ENCODE data around the gene LAMA5. TPM values are rescaled to one million over a fixed set of nuclear protein-coding genes. Genes with fewer than 3 reads are reported as not detected.
A peak's percentile ranks its signal among the peaks of the same experiment; 100 is the strongest.

The LAMA5 gene, protein sequence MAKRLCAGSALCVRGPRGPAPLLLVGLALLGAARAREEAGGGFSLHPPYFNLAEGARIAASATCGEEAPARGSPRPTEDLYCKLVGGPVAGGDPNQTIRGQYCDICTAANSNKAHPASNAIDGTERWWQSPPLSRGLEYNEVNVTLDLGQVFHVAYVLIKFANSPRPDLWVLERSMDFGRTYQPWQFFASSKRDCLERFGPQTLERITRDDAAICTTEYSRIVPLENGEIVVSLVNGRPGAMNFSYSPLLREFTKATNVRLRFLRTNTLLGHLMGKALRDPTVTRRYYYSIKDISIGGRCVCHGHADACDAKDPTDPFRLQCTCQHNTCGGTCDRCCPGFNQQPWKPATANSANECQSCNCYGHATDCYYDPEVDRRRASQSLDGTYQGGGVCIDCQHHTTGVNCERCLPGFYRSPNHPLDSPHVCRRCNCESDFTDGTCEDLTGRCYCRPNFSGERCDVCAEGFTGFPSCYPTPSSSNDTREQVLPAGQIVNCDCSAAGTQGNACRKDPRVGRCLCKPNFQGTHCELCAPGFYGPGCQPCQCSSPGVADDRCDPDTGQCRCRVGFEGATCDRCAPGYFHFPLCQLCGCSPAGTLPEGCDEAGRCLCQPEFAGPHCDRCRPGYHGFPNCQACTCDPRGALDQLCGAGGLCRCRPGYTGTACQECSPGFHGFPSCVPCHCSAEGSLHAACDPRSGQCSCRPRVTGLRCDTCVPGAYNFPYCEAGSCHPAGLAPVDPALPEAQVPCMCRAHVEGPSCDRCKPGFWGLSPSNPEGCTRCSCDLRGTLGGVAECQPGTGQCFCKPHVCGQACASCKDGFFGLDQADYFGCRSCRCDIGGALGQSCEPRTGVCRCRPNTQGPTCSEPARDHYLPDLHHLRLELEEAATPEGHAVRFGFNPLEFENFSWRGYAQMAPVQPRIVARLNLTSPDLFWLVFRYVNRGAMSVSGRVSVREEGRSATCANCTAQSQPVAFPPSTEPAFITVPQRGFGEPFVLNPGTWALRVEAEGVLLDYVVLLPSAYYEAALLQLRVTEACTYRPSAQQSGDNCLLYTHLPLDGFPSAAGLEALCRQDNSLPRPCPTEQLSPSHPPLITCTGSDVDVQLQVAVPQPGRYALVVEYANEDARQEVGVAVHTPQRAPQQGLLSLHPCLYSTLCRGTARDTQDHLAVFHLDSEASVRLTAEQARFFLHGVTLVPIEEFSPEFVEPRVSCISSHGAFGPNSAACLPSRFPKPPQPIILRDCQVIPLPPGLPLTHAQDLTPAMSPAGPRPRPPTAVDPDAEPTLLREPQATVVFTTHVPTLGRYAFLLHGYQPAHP (N-terminal part only)
- 70.9 TPM for total RNA-seq
- long read RNA-seq, partial matches to known transcripts: 49 of 71 reads
- long read RNA-seq, other reads (novel, unspliced or antisense): 19 of 71 reads

DNA sequence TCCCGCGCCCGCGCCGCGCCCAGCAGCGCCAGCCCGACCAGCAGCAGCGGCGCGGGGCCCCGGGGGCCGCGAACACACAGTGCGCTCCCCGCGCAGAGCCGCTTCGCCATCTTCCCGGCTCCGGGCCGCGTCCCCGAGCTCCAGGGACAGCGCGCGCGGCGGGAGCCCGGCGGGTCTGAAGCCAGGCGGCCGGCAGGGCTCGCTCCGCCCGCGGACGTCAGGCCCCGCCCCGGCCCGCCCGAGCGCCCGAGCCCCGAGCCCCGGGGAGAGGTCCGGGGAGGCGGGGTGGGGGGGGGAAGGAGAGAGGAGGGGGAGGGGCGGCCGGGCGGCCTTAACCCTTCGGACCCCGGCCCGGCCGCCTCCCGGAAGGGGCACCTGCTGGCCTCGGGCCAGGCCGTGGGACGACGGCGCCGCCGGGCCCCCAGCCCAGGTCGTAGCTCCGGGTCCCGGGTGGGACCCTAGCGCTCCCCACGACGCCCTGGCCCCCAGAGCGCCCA is at the start of gene LAMA5:
Gene LAMA5, minus strand, starts transcription at position 177 of the 497 bp plus-strand sequence. Its CDS starts 67 bp downstream, at position 110.
- peak; percentile 72 for DNase-seq
- Histone ChIP-seq H3K27me3 (ENCODE audit: low read depth) (no peaks in the 10 kb centered on the region), H3K27ac (replicated peaks) (peak within 1 kb of the TSS; percentile 97), H3K36me3 (peaks cover under 1% of the 10 kb centered on the region), H3K4me1 (peaks cover 88% of the 10 kb centered on the region), H3K9me3 (replicated peaks) (no peaks in the 10 kb centered on the region), H3K4me3 (peak within 1 kb of the TSS; percentile 98)
- intact Hi-C loops (cut with micrococcal nuclease): no loop called here
- TF ChIP-seq, protein P1, sequence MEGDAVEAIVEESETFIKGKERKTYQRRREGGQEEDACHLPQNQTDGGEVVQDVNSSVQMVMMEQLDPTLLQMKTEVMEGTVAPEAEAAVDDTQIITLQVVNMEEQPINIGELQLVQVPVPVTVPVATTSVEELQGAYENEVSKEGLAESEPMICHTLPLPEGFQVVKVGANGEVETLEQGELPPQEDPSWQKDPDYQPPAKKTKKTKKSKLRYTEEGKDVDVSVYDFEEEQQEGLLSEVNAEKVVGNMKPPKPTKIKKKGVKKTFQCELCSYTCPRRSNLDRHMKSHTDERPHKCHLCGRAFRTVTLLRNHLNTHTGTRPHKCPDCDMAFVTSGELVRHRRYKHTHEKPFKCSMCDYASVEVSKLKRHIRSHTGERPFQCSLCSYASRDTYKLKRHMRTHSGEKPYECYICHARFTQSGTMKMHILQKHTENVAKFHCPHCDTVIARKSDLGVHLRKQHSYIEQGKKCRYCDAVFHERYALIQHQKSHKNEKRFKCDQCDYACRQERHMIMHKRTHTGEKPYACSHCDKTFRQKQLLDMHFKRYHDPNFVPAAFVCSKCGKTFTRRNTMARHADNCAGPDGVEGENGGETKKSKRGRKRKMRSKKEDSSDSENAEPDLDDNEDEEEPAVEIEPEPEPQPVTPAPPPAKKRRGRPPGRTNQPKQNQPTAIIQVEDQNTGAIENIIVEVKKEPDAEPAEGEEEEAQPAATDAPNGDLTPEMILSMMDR (IDR thresholded peaks at IDR 0.05; ENCODE audit: borderline replicate concordance): peak; percentile 9

DNA sequence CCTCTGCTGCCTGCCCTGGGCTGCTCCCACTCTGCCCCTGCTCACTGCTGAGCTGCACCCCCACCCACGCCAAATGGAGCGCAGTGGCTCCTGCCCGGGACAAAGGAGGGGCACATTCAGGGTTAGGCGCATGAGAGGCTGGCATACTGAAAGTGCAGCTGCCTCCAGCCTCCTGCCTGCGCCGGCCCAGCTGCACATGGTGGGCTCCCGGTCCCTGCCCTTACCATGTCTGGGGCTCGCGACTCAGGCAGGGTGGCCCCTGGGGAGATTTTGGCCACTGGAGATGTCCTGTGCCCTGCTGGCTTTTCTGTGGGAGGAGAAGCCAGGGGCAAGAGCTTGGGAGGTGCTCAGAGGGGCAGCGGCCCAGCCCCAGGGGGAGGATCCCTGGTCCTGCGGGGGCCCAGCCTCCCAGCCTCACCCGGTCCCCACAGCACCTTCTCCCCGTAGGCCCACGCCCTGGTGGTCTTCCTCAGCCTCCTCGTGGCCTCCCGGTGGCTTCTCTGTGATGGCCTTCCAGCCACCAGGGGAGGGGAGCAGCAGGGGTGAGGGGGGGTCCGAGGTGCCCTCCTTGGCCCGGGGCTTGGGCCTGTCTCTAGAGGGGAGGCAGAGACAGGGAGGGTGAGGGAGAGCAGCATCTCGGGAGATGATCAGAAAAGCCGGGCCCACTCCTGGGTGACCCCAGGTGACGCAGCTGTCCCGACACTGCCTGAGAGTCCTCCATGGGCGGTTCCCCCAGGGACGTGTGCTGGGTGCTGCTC is 48.4 kb upstream of the LAMA5 start:
- no peak for DNase-seq
- Histone ChIP-seq H3K27me3 (ENCODE audit: low read depth) (peaks cover 44% of the 10 kb centered on the region), H3K36me3 (no peaks in the 10 kb centered on the region), H3K4me3 (no peak overlapping the region), H3K4me1 (peaks cover 2% of the 10 kb centered on the region), H3K27ac (replicated peaks) (no peak overlapping the region), H3K9me3 (replicated peaks) (no peaks in the 10 kb centered on the region)
- intact Hi-C loops (cut with micrococcal nuclease): no loop called here
- TF ChIP-seq, protein P1 (IDR thresholded peaks at IDR 0.05; ENCODE audit: borderline replicate concordance): no peak

DNA sequence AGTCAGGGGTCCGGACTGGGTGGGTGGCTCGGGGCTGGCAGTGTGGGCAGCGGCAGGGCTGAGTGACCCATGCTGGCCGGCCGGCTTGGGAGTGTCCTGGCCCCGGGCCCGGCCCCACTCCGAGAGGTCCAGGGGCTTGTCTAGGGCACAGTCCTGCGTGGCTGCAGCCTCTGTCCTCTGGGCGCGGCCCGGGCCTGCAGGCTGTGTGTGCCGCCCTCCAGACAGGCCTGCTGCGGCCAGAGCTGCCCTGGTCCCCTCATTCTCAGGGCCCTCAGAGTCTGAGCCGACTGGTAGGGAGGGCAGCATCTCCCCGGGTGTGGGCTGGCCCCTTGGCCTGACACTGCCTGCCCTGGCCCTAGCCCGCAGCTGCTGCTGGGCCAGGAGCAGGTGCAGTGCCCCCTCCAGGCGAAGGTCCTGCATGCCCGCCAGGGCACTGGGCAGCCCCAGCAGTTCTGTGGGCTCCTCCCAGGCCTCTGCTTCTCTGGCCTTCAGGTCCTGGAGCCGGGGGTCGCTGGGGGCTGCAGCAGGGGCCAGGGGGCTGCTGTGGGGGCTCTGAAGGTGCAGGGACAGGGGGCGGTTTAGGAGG is 46.9 kb upstream of the LAMA5 start:
- H3K4me3 ChIP-seq: no peak overlapping the region
- peaks cover 37% of the 10 kb centered on the region for H3K27me3 ChIP-seq (ENCODE audit: low read depth)
- TF ChIP-seq, protein P1 (IDR thresholded peaks at IDR 0.05; ENCODE audit: borderline replicate concordance): no peak
- no peak overlapping the region for H3K27ac ChIP-seq (replicated peaks)
- DNase-seq: no peak
- peaks cover 12% of the 10 kb centered on the region for H3K4me1 ChIP-seq
- no peaks in the 10 kb centered on the region for H3K36me3 ChIP-seq
- intact Hi-C loops (cut with micrococcal nuclease): no loop called here
- no peaks in the 10 kb centered on the region for H3K9me3 ChIP-seq (replicated peaks)

DNA sequence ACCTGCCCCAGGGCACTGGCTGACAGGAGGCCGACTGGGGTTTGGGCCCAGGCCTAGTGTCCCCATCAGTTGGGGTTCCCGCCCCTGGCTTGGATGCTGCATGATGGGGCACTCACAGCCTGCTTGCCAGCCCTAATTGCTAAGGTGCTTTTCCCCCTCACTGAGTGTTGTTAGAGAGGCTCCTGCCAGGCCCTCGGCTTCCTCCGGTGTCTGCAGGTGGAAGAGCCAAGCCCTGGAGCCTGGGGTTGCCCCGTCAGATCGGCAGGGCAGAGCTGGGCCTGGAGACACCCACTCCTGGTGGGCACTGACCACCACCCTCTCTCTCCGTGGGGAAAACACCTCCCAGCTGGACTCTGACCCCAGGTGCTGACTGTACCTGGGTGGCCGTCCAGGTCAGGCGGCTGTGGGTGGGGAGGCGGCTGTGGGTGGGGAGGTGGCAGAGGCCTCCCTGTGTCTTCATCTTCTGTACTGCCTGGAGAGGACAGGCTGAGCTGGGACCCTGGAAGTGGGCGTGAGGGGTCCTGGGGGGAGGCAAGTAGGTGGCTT is 46.0 kb upstream of the LAMA5 start:
- intact Hi-C loops (cut with micrococcal nuclease): no loop called here
- no peak overlapping the region for H3K4me3 ChIP-seq

More for the DNA sequence above, 46.0 kb upstream of the LAMA5 start:
- H3K4me1 ChIP-seq: peaks cover 12% of the 10 kb centered on the region
- DNase-seq: no peak
- no peaks in the 10 kb centered on the region for H3K9me3 ChIP-seq (replicated peaks)
- TF ChIP-seq, protein P1 (IDR thresholded peaks at IDR 0.05; ENCODE audit: borderline replicate concordance): no peak
- no peak overlapping the region for H3K27ac ChIP-seq (replicated peaks)
- H3K27me3 ChIP-seq (ENCODE audit: low read depth): peaks cover 28% of the 10 kb centered on the region
- H3K36me3 ChIP-seq: no peaks in the 10 kb centered on the region
